Measurements from ENCODE around the gene PRR20A. TPM values are rescaled to one million over a fixed set of nuclear protein-coding genes. Genes with fewer than 3 reads are reported as not detected.

The PRR20A gene
- total and polyA plus RNA-seq, 2 donors (not counting 3 experiments of a cell fraction or from before 2014, with no cell fraction given) = not detected

GRCh38 chr13:57123681-57124080, 17.0 kb upstream of the PRR20A start:
- no peaks in the 10 kb centered on the region for H3K27me3 ChIP-seq (ENCODE audit: control insufficient read depth in 2 of 2, insufficient read depth in 2 of 2, low read length in 2 of 2)
- DNase-seq (ENCODE audit: low read depth, low spot score) (peak; percentile 75), FAIRE-seq (no peak)
- no peak overlapping the region for H3K4me2 ChIP-seq (ENCODE audit: insufficient read depth, low read length)
- BruUV-seq (replicated peaks) = no TSS peak
- no peaks in the 10 kb centered on the region for H3K9me3 ChIP-seq (replicated peaks; ENCODE audit: control insufficient read depth, insufficient read depth, low read length)
- H3K4me1 ChIP-seq (ENCODE audit: control insufficient read depth, extremely low read depth, insufficient read depth, low read length) = no peaks in the 10 kb centered on the region
- H3K9me1 ChIP-seq (replicated peaks; ENCODE audit: control insufficient read depth, extremely low read depth, insufficient read depth, low read length) = no peaks in the 10 kb centered on the region
- intact Hi-C loops (cut with micrococcal nuclease) = no loop called here
- no peak overlapping the region for H3K27ac ChIP-seq (ENCODE audit: insufficient read depth, low read depth, low read length)
- no peak overlapping the region for H2AFZ ChIP-seq (ENCODE audit: low read depth, low read length)
- CTCF ChIA-PET = no interaction called here
- no peak for TF ChIP-seq POLR2A (IDR thresholded peaks at IDR 0.05; ENCODE audit: low read depth, low read length)
- no peak for TF ChIP-seq FOS (IDR thresholded peaks at IDR 0.05; ENCODE audit: borderline replicate concordance, insufficient read depth, low read length)
- TF ChIP-seq MAX (IDR thresholded peaks at IDR 0.05; ENCODE audit: insufficient read depth, insufficient read length) = no peak
- TF ChIP-seq MYC (IDR thresholded peaks at IDR 0.05; ENCODE audit: low read depth, low read length) = no peak
- no peak for TF ChIP-seq JUN (IDR thresholded peaks at IDR 0.05; ENCODE audit: borderline replicate concordance, insufficient read depth, insufficient read length, low read depth)
- TF ChIP-seq EZH2 (IDR thresholded peaks at IDR 0.05; ENCODE audit: borderline replicate concordance, low read depth, low read length, severe bottlenecking) = no peak
- TF ChIP-seq POLR2AphosphoS5 (IDR thresholded peaks at IDR 0.05; ENCODE audit: insufficient read depth, low read depth, low read length) = no peak
- TF ChIP-seq GATA2 (IDR thresholded peaks at IDR 0.05; ENCODE audit: insufficient read depth, insufficient read length, low read depth, low read length) = no peak
- no peak for TF ChIP-seq CTCF (IDR thresholded peaks at IDR 0.05; ENCODE audit: extremely low read depth in 1 of 2, insufficient read depth in 1 of 2, low read depth in 1 of 2, low read length in 2 of 2)
- POLR2A ChIA-PET = no interaction called here
- dilution Hi-C loops (cut with MboI; ENCODE audit: extremely low pct_ligation_motif_present, low sequenced_read_pairs) = no loop called here
- no peaks in the 10 kb centered on the region for H4K20me1 ChIP-seq (replicated peaks; ENCODE audit: control insufficient read depth, extremely low read depth, insufficient read depth, low read length)
- no peaks in the 10 kb centered on the region for H3K36me3 ChIP-seq (ENCODE audit: control insufficient read depth in 2 of 2, extremely low read depth in 1 of 2, insufficient read depth in 2 of 2, low read length in 2 of 2)
- no peak overlapping the region for H3K4me3 ChIP-seq (replicated peaks in 1 of 3; ENCODE audit: insufficient read depth in 1 of 3, low read depth in 1 of 3, low read length in 3 of 3)
- H3K79me2 ChIP-seq (ENCODE audit: control insufficient read depth, insufficient read depth, low read length) = no peaks in the 10 kb centered on the region
- H3K9ac ChIP-seq (replicated peaks; ENCODE audit: extremely low read depth, insufficient read depth, low read length) = no peak overlapping the region

Data from endothelial cell of umbilical vein (primary cell).